ENCODE measurements around the gene RAB3IL1. TPM values are rescaled to one million over a fixed set of nuclear protein-coding genes. Genes with fewer than 3 reads are reported as not detected.

RAB3IL1 gene
- total and polyA plus RNA-seq, 11 donors, result 4.7 to 22.0 (median 7.5) TPM

GRCh38 chr11:61935861-61936260 is 18.5 kb upstream of the RAB3IL1 start:
- 72 to 88% (median 80%) methylated on average over 2 of the region's 2 CpGs for WGBS, 4 donors
- DNase-seq (no peak), ATAC-seq (no peak)
- no peaks in the 10 kb centered on the region for H3K36me3 ChIP-seq
- intact Hi-C loops (cut with DNase I), result no loop called here
- TF ChIP-seq CTCF (IDR thresholded peaks at IDR 0.05) (no peak), POLR2A (IDR thresholded peaks at IDR 0.05) (no peak)
- no peak overlapping the region for H3K4me3 ChIP-seq
- H3K4me1 ChIP-seq, result no peaks in the 10 kb centered on the region
- H3K27ac ChIP-seq, result no peak overlapping the region
- peaks cover 0 to 28% (median 9%) of the 10 kb centered on the region in 12 donors for H3K9me3 ChIP-seq
- H3K27me3 ChIP-seq, result no peaks in the 10 kb centered on the region

- ATAC-seq, result no peak
- H3K27me3 ChIP-seq, result no peaks in the 10 kb centered on the region
- no peaks in the 10 kb centered on the region for H3K4me1 ChIP-seq
- H3K27ac ChIP-seq, result no peak overlapping the region
- WGBS, 4 donors, result 86 to 91% (median 89%) methylated on average over 3 of the region's 3 CpGs
- DNase-seq, result no peak
- H3K36me3 ChIP-seq, result no peaks in the 10 kb centered on the region
- peaks cover 0 to 7% (median 0%) of the 10 kb centered on the region in 12 donors for H3K9me3 ChIP-seq
- intact Hi-C loops (cut with DNase I), result no loop called here
- no peak overlapping the region for H3K4me3 ChIP-seq
- TF ChIP-seq CTCF (IDR thresholded peaks at IDR 0.05) (no peak), POLR2A (IDR thresholded peaks at IDR 0.05) (no peak)
Measured at GRCh38 chr11:61930933-61931332, 13.6 kb upstream of the RAB3IL1 start.

- Histone ChIP-seq H3K27ac (no peak overlapping the region), H3K27me3 (no peaks in the 10 kb centered on the region), H3K4me1 (peaks cover 0 to 11% (median 5%) of the 10 kb centered on the region in 12 donors), H3K9me3 (no peaks in the 10 kb centered on the region), H3K36me3 (no peaks in the 10 kb centered on the region), H3K4me3 (no peak overlapping the region)
- TF ChIP-seq CTCF (IDR thresholded peaks at IDR 0.05) (no peak), POLR2A (IDR thresholded peaks at IDR 0.05) (no peak)
- no peak for DNase-seq
- intact Hi-C loops (cut with DNase I), result no loop called here
- ATAC-seq, result no peak
Measured at GRCh38 chr11:61928606-61929005, 11.2 kb upstream of the RAB3IL1 start.

- Histone ChIP-seq H3K36me3 (no peaks in the 10 kb centered on the region), H3K9me3 (no peaks in the 10 kb centered on the region), H3K27me3 (no peaks in the 10 kb centered on the region), H3K4me3 (no peak overlapping the region), H3K27ac (no peak overlapping the region), H3K4me1 (peaks cover 3 to 22% (median 16%) of the 10 kb centered on the region in 12 donors)
- 97 to 100% (median 99%) methylated on average over 1 of the region's 1 CpG for WGBS, 4 donors
- DNase-seq (no peak), ATAC-seq (no peak)
- TF ChIP-seq POLR2A (IDR thresholded peaks at IDR 0.05) (no peak), CTCF (IDR thresholded peaks at IDR 0.05) (no peak)
- intact Hi-C loops (cut with DNase I), result no loop called here
Measured at GRCh38 chr11:61927501-61927900, 10.1 kb upstream of the RAB3IL1 start.

Measured in heart left ventricle (tissue), 16 donors.